ENCODE data around the gene SGCD.
A peak's percentile ranks its signal among the peaks of the same experiment; 100 is the strongest.

SGCD gene

GRCh38 chr5:156363861-156364260, 36.9 kb downstream of the SGCD start:
- DNase-seq, result no peak

GRCh38 chr5:156366521-156366920, 39.6 kb downstream of the SGCD start:
- no peak for DNase-seq

DNA sequence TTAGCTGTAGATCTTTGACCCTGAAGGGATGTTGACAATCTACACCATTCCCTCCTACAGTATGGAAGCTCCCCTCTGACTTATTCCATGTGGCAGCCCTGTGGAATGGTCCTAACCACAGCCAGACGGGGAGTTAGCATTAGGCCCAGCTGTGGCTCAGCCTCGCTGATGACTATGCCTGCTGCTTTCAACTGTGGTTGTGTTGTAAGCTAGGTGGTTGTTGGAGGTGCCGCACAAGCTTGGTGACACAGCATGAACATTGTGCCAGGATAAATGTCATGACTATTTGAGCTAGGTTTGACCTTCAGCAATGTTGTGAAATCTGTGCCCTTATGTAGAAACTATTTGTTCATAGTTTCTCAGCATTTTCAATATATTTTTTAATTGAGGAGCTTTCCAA, 40.6 kb downstream of the SGCD start:
- DNase-seq, result no peak

DNA sequence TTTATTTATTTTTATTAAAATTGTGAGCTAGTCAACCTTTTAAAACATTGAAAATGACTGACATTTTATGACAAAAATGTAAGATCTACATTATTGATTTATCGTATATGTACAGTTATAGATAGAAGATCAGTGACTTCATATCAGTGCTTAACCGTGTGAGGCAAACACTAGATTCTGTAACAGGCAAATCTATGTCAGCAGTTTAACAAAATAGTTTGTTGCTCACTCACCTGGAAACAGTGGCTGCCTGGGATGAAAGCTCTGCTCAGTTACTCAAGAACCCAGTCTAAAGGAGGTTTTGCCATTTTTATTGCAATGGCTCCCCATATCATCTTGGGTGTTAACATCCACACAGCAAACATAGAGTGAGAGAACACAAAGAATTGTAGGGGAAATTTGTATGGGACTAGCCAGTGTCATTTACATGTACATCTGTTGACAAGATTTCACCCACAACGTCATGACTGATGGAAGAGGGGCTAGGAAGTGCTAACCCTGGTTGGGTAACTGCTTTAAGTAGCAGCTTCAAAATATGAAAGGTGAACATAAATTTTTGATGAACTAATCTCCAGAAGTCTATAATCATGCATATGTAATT, 49.0 kb downstream of the SGCD start:
- DNase-seq, result no peak

DNA sequence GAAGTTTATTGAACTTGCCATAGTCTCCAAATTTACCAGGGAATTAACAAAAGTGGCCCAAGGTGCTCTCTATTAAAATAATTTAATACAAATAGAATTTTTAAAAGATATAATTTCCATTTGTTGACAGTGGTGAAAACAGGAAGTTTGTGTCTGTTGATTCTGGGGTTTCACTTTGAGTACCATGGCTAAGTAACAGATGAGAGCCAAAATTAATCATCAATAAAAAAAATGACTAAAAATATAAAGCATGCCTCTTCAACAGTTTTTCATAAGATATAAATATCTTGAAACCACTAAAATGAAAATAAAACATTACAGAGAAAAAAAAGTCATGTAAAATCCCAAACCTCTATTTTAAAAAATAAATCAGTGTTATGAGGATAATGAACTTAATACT, 49.8 kb downstream of the SGCD start:
- DNase-seq, result no peak

DNA sequence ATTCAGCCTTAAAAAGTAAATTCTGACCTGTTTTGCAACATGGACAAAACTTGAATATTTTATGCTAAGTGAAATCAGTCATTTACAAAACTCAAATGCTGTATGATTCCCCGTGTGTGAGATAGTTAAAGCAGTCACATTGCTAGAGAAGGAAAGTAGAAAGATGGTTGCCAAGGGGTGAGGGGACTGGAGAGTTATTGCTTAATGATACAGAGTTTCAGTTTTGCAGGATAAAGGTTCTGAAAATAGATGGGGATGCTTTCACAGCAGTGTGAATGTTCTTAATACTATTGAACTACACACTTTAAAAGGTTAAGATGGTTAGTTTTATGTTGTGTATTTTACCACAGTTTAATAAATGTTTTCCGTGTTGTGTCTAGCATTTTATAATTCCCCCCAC, 51.2 kb downstream of the SGCD start:
- DNase-seq, result no peak

- DNase-seq, result no peak
These were observed 52.2 kb downstream of the SGCD start for GRCh38 chr5:156379206-156379605.

DNA sequence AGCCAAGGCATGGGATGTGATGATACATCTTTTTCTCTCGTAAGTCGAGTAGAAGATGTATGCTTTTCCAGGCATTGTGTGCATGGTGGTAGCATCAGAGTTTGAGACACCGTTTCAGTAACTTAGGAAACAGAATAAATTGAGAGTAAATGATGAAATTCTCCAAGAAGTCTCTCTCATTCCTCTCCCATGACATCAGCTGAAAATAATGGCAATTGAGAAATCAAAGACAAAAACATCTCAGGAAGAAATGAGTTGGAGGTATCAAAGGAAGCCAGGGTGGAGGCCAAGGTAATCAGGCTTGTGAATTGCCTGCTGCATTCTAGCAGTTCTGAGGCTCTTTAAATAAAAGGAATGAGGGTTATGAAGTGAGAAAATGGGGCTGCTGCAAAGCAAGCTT, 53.9 kb downstream of the SGCD start:
- DNase-seq, result no peak

- DNase-seq, result no peak
These were observed 56.7 kb downstream of the SGCD start for GRCh38 chr5:156383510-156384265.

DNA sequence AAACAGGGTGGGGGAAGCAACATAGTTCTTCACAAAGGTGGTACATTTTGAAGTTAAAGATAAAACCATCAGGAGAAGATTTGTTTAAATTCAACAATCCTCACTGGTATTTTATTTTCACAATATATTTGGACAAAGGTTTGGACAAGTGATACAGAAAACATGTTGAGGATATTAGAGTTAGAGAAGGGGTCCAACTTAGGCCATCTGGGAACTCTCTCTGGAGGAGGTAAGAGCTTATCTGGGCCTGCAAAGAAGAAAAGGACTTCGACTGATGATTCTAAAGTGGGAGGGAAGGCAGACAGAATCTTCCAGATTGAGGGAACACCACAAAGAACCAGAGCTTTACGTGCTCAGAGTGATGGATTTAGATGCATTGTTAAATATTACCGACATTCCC, 58.5 kb downstream of the SGCD start:
- no peak for DNase-seq

DNA sequence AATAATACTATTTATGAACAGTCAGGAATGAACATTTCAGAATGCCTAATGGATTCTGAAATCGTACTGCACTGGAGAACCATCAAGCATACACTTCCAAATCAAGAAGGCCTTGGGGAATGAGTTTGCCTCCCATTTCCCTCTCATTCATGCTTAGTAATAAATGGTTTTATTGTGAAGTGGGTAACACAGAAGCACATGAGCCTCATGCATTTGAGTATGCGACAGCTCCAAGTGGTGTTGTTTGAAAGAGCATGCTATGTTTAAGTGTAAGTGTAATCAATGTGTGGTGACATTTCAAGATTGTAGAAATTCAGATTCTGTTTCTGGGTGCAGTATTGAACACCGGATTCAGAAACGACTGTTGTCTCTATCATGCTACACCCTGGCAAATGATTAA, 60.0 kb downstream of the SGCD start:
- DNase-seq, result no peak

DNA sequence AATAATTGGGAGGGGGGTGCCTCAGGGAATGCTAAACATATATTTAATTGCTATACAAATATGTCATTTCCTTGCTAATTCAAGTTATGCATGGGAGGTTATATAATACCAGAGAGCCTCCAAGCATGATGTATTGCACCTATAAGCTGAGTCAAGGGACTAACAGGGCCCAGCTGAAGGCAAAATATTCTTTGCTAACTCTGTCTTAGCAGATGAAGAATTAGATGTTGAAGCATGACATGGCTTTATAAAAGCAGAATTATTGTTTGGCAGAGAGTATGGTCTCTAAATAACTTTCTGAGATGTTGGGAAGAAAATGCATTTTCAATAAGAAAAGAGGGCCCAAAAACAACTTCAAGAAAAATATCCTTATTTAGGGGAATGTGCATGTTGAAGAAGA, 60.4 kb downstream of the SGCD start:
- no peak for DNase-seq

DNA sequence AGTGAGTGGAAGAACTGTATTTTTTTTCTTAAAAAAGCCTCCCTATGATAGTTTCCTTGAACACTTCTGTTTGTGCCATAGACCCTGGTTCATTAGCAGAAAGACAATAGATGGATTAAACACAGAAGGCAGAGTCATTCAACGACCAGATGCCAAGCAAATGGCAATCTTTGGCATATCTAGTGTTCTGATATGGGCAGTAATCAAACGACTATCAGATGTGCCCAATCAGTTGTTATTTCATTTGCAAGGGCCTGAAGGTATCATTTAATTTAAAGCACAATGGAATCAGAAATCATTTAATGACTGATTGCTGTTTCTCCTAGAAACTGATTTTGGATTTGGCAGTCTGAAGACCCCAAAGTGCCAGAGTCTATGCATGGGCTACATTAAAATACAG, 61.3 kb downstream of the SGCD start:
- DNase-seq, result no peak

- DNase-seq, result no peak
These were observed 64.2 kb downstream of the SGCD start for GRCh38 chr5:156391139-156391538.

GRCh38 chr5:156393980-156394379, 67.0 kb downstream of the SGCD start:
- no peak for DNase-seq

DNA sequence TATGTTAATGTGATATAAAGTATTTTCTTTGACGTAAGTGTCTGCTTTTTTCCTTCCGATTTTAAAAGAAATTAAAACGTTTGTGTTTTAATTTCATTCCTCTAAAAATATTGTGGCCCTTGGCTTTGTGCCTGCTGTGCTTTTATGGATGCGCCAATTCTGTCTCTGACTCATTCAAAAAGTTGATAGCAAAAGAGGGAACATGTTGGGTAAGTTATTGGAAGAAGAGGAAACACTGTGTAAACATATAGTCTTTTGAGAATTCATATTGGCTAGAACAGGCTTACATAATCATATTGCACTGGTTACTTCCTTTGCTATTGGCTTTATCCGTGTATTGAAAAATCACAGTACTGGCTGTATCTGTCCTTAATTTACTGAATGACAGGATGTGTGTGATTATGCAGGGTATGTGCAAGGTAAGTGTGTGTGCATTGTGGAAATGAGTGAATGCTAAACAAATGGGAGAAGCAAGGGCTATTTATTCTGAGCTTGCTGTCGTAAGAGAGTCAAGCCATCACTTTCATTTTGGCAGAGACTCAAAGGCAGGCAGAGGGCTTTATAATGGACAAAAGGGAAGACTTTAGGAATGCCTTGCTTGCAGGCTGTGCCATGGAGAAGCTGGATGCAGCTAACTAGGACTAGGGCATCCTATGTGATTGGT, 67.8 kb downstream of the SGCD start:
- no peak for DNase-seq

GRCh38 chr5:156395306-156395675, 68.3 kb downstream of the SGCD start:
- DNase-seq, result no peak

GRCh38 chr5:156396063-156396829, 69.3 kb downstream of the SGCD start:
- no peak for DNase-seq

- no peak for DNase-seq
These were observed 69.8 kb downstream of the SGCD start for GRCh38 chr5:156396830-156397081.

GRCh38 chr5:156399323-156399722, 72.4 kb downstream of the SGCD start:
- DNase-seq, result no peak

DNA sequence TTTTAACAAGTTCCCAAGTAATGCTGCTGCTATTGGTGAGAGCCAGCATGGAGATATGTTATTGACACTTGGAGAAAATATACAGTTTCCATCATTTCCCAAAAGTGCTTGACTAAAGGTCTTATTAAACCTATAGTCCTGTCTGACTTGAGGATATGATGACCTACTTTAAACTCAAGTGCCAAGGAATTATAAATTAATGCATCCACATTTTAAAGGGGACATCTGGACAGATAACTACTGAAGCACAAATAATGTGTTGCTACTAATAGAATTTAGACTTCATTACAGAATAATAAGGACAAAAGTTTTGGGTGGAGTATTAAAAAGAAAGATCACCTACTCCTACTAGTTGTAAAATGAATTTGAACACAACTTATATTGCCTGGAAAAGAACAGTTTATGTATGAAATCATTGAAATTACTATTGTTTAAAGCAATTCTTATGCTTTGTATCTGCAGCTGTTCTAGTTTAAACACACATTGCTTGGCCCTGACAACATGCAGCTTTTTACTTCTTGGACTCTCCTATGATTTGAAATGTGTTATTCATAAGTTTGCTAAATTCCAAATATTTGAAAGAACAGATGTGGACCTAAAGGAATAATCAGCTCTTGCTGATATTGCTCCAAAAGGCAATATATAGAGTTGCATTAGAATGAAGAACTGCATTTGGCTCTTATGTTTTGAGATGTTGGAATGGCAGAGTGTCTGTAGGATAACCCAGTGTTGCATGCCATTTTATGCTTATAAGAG, 73.4 kb downstream of the SGCD start:
- DNase-seq, result no peak

GRCh38 chr5:156401804-156402203, 74.8 kb downstream of the SGCD start:
- no peak for DNase-seq

- peak; percentile 11 to 36 for DNase-seq
These were observed 75.5 kb downstream of the SGCD start for GRCh38 chr5:156402387-156402921.
